WTC11 (cell line): ENCODE data around the gene HOXD8.

ENCODE experiments used
- ATF2 ChIP-seq: sonication (generic); formaldehyde crosslinking; IDR thresholded peaks from 2 replicates; pipeline ENCODE4 v1.8.1; 2022; ENCODE audit warnings: low read depth, missing genetic modification reagents, borderline replicate concordance
- ATF6 ChIP-seq: sonication (generic); formaldehyde crosslinking; IDR thresholded peaks from 2 replicates; pipeline ENCODE4 v1.8.1; 2023; ENCODE audit warnings: mild to moderate bottlenecking, missing genetic modification reagents
- CREB1 ChIP-seq: sonication (generic); formaldehyde crosslinking; IDR thresholded peaks from 2 replicates; pipeline ENCODE4 v1.8.0; 2023; ENCODE audit warnings: mild to moderate bottlenecking, missing genetic modification reagents
- CTCF ChIP-seq: fragments of 200-600 bp; IDR thresholded peaks from 2 replicates; pipeline ENCODE4 v1.8.0; 2022; ENCODE audit warnings: antibody characterized with exemption
- E2F4 ChIP-seq: sonication (generic); formaldehyde crosslinking; IDR thresholded peaks from 2 replicates; pipeline ENCODE4 v1.8.1; 2022; ENCODE audit warnings: low read depth, mild to moderate bottlenecking, moderate library complexity, missing genetic modification reagents, borderline replicate concordance
- ELF4 ChIP-seq: sonication (generic); formaldehyde crosslinking; IDR thresholded peaks from 2 replicates; pipeline ENCODE4 v1.8.1; 2022; ENCODE audit warnings: low read depth, mild to moderate bottlenecking, moderate library complexity, missing genetic modification reagents
- ETV6 ChIP-seq: sonication (generic); formaldehyde crosslinking; IDR thresholded peaks from 2 replicates; pipeline ENCODE4 v1.8.1; 2022; ENCODE audit warnings: mild to moderate bottlenecking, missing genetic modification reagents
- FOXJ3 ChIP-seq: sonication (generic); formaldehyde crosslinking; IDR thresholded peaks from 2 replicates; pipeline ENCODE4 v1.9.0; 2021; ENCODE audit warnings: missing genetic modification reagents, mild to moderate bottlenecking, borderline replicate concordance
- FOXP1 ChIP-seq: sonication (generic); formaldehyde crosslinking; IDR thresholded peaks from 2 replicates; pipeline ENCODE4 v1.8.0; 2022; ENCODE audit warnings: missing genetic modification reagents, mild to moderate bottlenecking, moderate library complexity, borderline replicate concordance
- HMGXB4 ChIP-seq: sonication (generic); formaldehyde crosslinking; IDR thresholded peaks from 2 replicates; pipeline ENCODE4 v1.8.1; 2023; ENCODE audit warnings: mild to moderate bottlenecking, moderate library complexity, missing genetic modification reagents
- IRF2 ChIP-seq: sonication (generic); formaldehyde crosslinking; IDR thresholded peaks from 2 replicates; pipeline ENCODE4 v1.8.0; 2022; ENCODE audit warnings: low read depth, missing genetic modification reagents, borderline replicate concordance
- USF1 ChIP-seq: sonication (generic); formaldehyde crosslinking; IDR thresholded peaks from 2 replicates; pipeline ENCODE4 v1.8.0; 2022; ENCODE audit warnings: mild to moderate bottlenecking, missing genetic modification reagents
- ZMAT4 ChIP-seq: fragments of 250-450 bp; sonication (Bioruptor Pico); IDR thresholded peaks from 2 replicates; pipeline ENCODE4 v1.9.0; 2021; ENCODE audit warnings: mild to moderate bottlenecking
- ZNF263 ChIP-seq: sonication (generic); formaldehyde crosslinking; IDR thresholded peaks from 2 replicates; pipeline ENCODE4 v1.8.1; 2022; ENCODE audit warnings: low read depth, mild to moderate bottlenecking, moderate library complexity, missing genetic modification reagents

GRCh38 chr2:176085120-176085788 is 44.3 kb upstream of the HOXD8 start:
- TF ChIP-seq CTCF (no peak), FOXJ3 (CRISPR knock-in tag) (no peak), ATF2 (no peak), E2F4 (CRISPR knock-in tag) (no peak), ZNF263 (CRISPR knock-in tag) (no peak), HMGXB4 (CRISPR knock-in tag) (no peak), ELF4 (no peak), IRF2 (CRISPR knock-in tag) (no peak), ATF6 (CRISPR knock-in tag) (no peak), USF1 (CRISPR knock-in tag) (no peak), CREB1 (CRISPR knock-in tag) (no peak), ETV6 (no peak), FOXP1 (no peak), ZMAT4 (no peak)
